Measurements from ENCODE around the gene SPTBN1. TPM values are rescaled to one million over a fixed set of nuclear protein-coding genes. Genes with fewer than 3 reads are reported as not detected.

SPTBN1 gene
- total RNA-seq, 1 experiment from 2014 or later: 262 TPM

GRCh38 chr2:54423213-54423612 lies 32.9 kb upstream of the SPTBN1 start:
- ChIA-PET CTCF (no interaction called here), POLR2A (ENCODE audit: unreplicated experiment) (no interaction called here)
- intact Hi-C loops (cut with micrococcal nuclease; ENCODE audit: unreplicated experiment): no loop called here

DNA sequence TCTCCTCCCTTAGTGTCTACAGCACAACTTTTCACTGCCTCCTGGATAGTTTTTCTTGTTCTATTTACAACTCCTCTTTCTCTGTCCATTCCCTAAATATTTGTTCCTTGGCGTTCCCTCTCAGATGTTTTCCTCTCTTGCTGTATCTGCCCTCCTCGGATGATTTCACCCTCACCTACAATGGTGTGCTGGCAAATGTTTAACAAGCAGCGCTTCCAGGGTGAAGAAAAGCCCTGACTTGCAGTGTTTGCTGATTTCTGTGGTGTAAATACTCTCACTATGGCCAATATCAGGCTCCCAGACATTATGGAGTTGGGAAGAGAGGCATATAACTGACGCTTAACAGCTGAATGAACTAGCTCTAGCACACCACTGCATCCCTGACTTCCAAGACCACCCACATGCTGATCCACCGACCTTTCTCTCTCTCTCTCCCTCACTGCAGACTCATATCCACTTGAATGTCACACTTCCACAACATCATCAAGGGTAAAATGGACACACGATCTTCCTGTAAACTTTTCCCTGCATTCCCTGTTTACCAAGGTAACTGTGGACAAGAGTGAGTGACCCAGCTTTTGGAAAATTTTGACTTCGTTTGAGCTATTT lies 31.5 kb upstream of the SPTBN1 start:
- 0 out of 2 replicates have a peak overlapping the region, but pooled peaks have one; percentile 5 for H2AFZ ChIP-seq
- H3K27ac ChIP-seq: no peak overlapping the region
- H3K36me3 ChIP-seq (ENCODE audit: low read depth): no peaks in the 10 kb centered on the region
- H3K9me2 ChIP-seq (ENCODE audit: insufficient read depth): no peaks in the 10 kb centered on the region
- no peaks in the 10 kb centered on the region for H3K4me1 ChIP-seq (replicated peaks; ENCODE audit: insufficient read depth)
- ChIA-PET POLR2A (ENCODE audit: unreplicated experiment) (no interaction called here), CTCF (no interaction called here)
- H3K4me2 ChIP-seq: no peak overlapping the region
- H3K4me3 ChIP-seq: no peak overlapping the region
- no peak for DNase-seq
- H3F3A ChIP-seq (ENCODE audit: insufficient read depth, low read depth): no peaks in the 10 kb centered on the region
- no peaks in the 10 kb centered on the region for H4K20me1 ChIP-seq (ENCODE audit: insufficient read depth)
- no peak for TF ChIP-seq EZH2 (IDR thresholded peaks at IDR 0.05; ENCODE audit: low read depth)
- no peak for TF ChIP-seq CTCF (conservative IDR thresholded peaks at IDR 0.05)
- intact Hi-C loops (cut with micrococcal nuclease; ENCODE audit: unreplicated experiment): no loop called here
- H3K79me2 ChIP-seq (ENCODE audit: low read depth): no peaks in the 10 kb centered on the region
- H3K27me3 ChIP-seq (ENCODE audit: insufficient read depth, low read depth): no peaks in the 10 kb centered on the region
- no peaks in the 10 kb centered on the region for H3K9me3 ChIP-seq (ENCODE audit: insufficient read depth, low read depth)
- no TSS peak for BruUV-seq (replicated peaks)

More at GRCh38 chr2:54423213-54423612, 32.9 kb upstream of the SPTBN1 start:
- Histone ChIP-seq H3K4me3 (no peak overlapping the region), H3F3A (ENCODE audit: insufficient read depth, low read depth) (no peaks in the 10 kb centered on the region), H3K4me1 (replicated peaks; ENCODE audit: insufficient read depth) (no peaks in the 10 kb centered on the region), H3K4me2 (no peak overlapping the region), H3K79me2 (ENCODE audit: low read depth) (no peaks in the 10 kb centered on the region), H3K27me3 (ENCODE audit: insufficient read depth, low read depth) (no peaks in the 10 kb centered on the region), H2AFZ (0 out of 2 replicates have a peak overlapping the region, but pooled peaks have one; percentile 8), H3K27ac (no peak overlapping the region), H4K20me1 (ENCODE audit: insufficient read depth) (no peaks in the 10 kb centered on the region), H3K36me3 (ENCODE audit: low read depth) (no peaks in the 10 kb centered on the region), H3K9me2 (ENCODE audit: insufficient read depth) (no peaks in the 10 kb centered on the region), H3K9me3 (ENCODE audit: insufficient read depth, low read depth) (no peaks in the 10 kb centered on the region)
- no peak for DNase-seq
- TF ChIP-seq EZH2 (IDR thresholded peaks at IDR 0.05; ENCODE audit: low read depth) (no peak), CTCF (conservative IDR thresholded peaks at IDR 0.05) (no peak)
- no TSS peak for BruUV-seq (replicated peaks)

DNA sequence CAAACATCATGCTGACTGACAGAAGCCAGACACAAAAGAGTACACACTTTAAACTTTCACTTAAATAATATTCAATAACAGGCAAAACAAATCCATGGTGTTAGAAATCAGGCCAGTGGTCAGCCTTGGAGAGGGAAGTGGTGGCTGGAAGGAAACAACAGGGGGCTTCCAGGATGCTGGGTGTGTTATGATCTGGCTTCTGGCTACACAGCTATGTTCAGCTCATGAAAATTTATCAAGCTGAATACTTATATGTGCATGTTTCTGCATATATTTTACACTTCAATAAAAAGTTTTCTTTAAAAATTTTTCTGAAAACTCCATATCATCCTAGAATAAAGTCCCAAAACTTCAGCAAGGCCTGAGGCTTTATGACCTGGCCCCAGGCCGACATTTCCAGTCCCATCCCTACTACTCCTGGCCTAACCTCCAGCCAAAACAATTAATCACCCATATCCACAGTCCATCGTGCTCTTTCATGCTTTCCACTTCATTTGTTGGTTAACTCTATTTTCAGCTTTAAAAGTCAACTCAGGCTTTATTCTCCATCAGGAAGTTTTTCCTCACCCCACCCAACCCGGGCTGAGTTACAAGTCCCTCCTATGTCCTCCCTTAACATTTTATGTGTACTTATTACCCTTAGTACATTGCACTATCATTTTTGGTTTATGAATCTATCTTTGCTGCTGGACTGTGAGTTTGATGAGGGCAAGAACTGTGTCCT lies 27.9 kb upstream of the SPTBN1 start:
- intact Hi-C loops (cut with micrococcal nuclease; ENCODE audit: unreplicated experiment): no loop called here
- no peaks in the 10 kb centered on the region for H3F3A ChIP-seq (ENCODE audit: insufficient read depth, low read depth)
- no peaks in the 10 kb centered on the region for H3K4me1 ChIP-seq (replicated peaks; ENCODE audit: insufficient read depth)
- ChIA-PET POLR2A (ENCODE audit: unreplicated experiment) (no interaction called here), CTCF (no interaction called here)
- H3K9me3 ChIP-seq (ENCODE audit: insufficient read depth, low read depth): no peaks in the 10 kb centered on the region
- no peak overlapping the region for H3K4me2 ChIP-seq
- no peak overlapping the region for H3K4me3 ChIP-seq
- no peaks in the 10 kb centered on the region for H3K36me3 ChIP-seq (ENCODE audit: low read depth)
- no peaks in the 10 kb centered on the region for H4K20me1 ChIP-seq (ENCODE audit: insufficient read depth)
- no peak overlapping the region for H3K27ac ChIP-seq
- no peaks in the 10 kb centered on the region for H3K27me3 ChIP-seq (ENCODE audit: insufficient read depth, low read depth)
- no peak for DNase-seq
- no peak for TF ChIP-seq EZH2 (IDR thresholded peaks at IDR 0.05; ENCODE audit: low read depth)
- no peak for TF ChIP-seq CTCF (conservative IDR thresholded peaks at IDR 0.05)
- no peak overlapping the region for H2AFZ ChIP-seq
- H3K79me2 ChIP-seq (ENCODE audit: low read depth): no peaks in the 10 kb centered on the region
- H3K9me2 ChIP-seq (ENCODE audit: insufficient read depth): no peaks in the 10 kb centered on the region
- no TSS peak for BruUV-seq (replicated peaks)

Data from PC-9 (cell line).